HG02610 (cell line): ENCODE measurements around the gene AFF3.

Experiments
- ATAC-seq: cut with Tn5 transposase; IDR thresholded peaks from one replicate; pipeline ENCODE4 v1.9.1; 2021; ENCODE audit warnings: mild to moderate bottlenecking, moderate library complexity; ENCODE audit not compliant: unreplicated experiment

The AFF3 gene

GRCh38 chr2:99898336-99899048 lies 243.9 kb downstream of the AFF3 start:
- ATAC-seq: no peak

GRCh38 chr2:99891428-99891780 lies 251.0 kb downstream of the AFF3 start:
- ATAC-seq: no peak

DNA sequence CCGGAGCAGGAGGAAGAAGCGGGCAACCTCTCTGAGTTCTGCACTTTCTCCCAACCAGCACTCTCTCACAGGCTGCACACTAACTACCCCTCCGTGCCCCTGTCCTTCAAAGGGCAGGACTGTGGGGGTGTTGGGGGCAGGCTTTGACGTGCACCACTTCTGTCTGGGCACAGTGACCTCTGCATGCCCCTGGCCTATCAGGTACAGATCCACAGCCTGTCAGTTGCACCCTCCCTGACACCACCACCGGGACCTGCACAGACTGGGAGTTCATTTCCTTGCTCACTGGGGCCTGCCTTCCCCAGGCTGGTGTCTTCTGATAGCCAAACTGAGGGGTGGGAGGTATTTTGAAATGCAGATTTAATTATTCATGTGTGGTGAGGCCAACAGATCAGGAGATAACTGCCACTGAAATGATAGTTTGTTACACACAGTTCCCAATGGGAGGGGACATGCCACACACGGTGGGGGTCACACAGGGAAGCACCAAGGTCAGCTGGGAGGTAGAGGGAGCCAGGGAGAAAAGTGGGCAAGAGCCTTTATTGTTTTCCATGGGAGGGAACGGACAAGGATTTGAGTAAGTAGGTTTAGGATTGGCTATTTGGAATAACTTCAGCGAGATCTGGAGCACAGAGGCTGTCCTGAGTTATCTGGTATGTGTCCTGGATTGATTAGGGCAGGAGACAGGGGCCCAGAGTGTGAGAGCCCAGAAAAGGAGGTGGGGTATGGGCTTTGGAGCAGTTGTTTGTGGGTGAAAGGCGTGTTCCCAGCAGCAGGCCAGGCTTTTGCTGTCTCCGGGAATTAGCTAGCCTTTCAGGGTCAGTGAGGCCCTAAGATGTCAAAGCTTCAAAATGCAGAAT lies 251.6 kb downstream of the AFF3 start:
- no peak for ATAC-seq

DNA sequence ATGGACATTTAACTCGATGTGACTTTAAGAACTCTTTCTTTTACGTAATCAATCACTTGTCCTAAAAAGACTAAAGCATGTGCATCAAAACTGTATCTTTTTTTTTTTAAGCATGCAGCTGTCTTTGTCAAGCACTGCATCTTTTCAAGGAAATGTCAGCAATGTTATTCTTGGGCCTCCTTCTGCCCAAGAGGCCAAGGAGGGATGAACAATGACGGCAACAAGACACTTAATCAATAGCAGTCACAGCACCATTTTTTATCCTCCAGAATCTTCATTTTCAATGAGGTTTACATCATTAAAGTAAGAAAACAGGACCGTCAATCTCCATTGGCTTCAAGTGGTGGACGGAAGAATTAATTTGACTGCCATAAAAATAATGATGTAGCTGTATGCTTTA lies 253.8 kb downstream of the AFF3 start:
- ATAC-seq: no peak

DNA sequence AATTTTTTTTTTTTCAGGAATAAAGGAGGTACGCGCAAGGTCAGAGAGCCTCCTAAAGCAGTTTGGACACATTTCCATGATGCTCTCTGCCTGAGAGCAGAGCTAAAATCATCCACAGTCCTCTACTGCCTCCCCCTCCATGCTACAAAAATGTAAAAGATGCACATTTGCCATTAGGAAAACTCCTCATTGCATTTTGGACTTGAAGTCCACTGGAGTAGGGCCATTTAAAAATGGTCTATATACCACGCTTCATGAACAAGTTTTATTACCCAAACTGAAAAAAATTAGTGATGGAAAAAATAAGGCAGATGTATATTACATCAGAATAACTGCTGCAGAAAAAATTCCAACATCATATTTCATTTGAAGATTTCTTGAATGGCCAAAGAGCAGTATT lies 256.0 kb downstream of the AFF3 start:
- ATAC-seq: no peak

DNA sequence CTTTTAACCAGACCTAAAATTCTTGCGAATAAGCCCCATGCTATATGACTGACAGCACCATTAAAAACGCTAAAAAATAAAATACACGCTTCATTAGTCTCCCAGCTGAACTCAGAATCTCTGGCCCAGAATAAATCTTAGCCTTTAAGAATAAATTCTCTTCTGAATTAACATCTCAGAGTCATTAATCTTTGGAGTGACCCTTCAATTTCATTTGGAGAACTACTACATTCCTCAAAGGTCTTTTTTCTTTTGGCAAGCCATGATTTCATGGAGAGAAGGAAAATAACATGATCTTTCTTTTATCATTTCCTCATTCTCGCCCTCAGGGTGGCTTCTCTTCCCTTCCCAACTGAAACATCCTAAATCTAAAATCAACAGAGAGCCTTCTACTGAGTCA lies 259.0 kb downstream of the AFF3 start:
- ATAC-seq: no peak

DNA sequence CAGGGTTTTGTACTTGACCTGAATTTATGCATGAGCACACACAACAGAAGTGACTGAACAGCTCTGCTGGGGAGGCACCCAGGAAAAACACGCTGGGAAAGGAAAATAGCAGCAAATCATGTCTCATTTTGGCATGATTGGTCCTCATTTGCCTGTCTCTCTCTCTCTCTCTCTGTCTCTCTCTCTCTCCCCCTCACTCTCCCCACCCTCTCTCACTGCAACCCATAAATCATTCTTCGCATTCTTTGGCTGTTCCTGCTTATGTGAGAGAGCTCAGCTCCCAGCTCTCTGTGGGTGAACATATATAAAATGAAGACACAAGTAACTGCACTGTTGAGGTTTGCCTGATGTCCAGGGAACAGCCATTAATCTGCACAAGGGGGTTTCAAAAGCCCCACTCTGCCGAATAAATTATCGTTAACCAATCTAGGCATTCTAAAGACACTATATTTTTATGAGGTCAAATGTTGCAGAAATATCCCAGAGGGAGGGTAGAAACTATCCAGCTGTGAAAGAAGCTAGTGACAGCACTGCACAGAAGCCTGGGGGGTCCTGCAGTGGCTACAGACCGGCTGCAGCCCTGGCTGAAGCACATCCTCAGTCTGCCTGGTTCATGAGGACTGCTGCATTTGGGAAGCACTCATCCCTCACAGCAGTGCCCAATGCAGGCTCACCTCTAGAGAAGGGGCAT lies 260.3 kb downstream of the AFF3 start:
- ATAC-seq: no peak

GRCh38 chr2:99880964-99881294 lies 261.5 kb downstream of the AFF3 start:
- ATAC-seq: no peak

- ATAC-seq: no peak
Measured at GRCh38 chr2:99880148-99880963, 262.0 kb downstream of the AFF3 start.

DNA sequence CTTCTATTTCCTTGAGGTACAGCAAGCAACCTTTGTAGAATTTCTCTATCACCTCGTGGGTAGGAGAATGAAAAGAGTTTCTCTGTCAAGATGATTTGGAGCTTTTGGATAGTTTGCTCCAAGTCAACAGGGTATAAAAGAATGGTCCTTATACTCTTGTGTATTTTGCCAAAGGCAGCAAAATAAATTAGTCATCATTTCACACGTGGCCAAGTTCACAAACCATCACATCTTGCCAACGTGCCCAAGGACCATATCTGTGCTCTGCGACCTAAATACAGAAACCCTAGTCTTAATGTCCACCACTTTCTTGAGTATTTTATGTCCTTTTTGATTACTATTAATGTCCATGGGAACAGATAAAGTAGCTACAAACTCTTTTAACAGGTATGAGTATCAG lies 262.9 kb downstream of the AFF3 start:
- no peak for ATAC-seq

GRCh38 chr2:99878581-99879350 lies 263.6 kb downstream of the AFF3 start:
- ATAC-seq: no peak

GRCh38 chr2:99877963-99878362 lies 264.4 kb downstream of the AFF3 start:
- ATAC-seq: no peak

DNA sequence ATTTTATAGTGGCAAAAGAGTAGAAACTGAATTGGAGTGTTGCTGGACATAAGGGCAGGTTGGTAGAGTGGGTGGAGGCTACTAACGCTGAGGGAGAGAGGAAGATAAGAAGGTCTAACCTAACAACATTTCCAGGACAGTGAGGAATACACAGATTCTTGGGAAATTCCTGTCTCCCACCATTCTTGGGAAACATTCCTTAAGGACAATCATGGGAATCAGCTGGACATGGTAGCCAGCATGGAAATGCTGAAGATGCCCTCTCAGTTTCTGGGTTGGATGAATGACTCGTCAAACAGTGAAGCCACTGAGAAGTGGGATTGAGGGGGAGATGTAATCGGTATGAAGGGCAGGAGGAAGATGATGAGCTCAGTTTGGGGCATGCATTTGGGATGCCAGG lies 265.4 kb downstream of the AFF3 start:
- ATAC-seq: no peak

DNA sequence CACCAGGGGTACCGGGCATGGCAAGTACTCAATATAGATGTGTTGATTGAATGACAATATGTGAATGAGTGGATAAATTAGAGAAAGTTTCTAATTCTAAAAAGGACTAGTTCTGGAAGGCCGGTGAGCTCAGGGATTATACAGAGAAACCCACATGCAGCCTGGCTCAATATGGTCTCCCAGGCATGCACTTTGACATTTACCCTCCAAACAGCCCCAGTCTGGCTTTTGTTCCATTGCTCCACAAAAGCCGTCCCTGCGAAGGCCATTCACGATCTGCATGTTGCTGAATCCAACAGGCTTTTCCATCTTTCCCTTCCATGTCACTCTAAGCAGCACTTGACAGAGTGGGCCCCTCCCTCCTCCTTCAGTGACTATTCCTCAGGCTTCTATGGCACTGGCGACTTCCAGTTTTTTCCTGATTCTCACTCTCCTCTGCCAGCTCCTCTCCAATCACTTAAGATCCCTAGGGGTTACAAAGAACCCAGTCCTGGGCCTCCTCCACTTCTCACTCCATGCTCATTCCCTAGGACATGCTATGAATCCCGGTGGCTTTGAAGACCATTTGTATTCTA lies 266.7 kb downstream of the AFF3 start:
- no peak for ATAC-seq

GRCh38 chr2:99868260-99868659 lies 274.1 kb downstream of the AFF3 start:
- ATAC-seq: no peak

DNA sequence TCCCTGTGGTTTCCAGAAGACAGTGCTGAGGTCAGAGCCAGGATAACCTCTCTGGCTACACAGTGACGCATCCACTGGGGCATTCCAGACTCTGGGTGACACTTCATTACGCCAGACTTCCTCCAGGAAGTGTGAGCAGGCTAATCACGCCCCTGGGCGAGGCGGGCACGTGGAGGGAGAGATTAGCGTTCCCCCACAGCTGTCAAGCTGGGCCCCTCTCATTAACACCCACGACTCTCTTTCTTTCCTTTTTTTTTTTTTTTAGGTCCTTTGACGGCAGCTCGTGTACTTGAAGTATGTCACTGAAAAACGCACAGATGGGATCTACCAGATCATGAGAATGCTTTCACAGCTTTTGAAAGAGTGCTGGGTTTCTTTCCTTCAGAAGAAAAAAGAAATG lies 274.6 kb downstream of the AFF3 start:
- no peak for ATAC-seq

- no peak for ATAC-seq
Measured at GRCh38 chr2:99865818-99866676, 276.3 kb downstream of the AFF3 start.

DNA sequence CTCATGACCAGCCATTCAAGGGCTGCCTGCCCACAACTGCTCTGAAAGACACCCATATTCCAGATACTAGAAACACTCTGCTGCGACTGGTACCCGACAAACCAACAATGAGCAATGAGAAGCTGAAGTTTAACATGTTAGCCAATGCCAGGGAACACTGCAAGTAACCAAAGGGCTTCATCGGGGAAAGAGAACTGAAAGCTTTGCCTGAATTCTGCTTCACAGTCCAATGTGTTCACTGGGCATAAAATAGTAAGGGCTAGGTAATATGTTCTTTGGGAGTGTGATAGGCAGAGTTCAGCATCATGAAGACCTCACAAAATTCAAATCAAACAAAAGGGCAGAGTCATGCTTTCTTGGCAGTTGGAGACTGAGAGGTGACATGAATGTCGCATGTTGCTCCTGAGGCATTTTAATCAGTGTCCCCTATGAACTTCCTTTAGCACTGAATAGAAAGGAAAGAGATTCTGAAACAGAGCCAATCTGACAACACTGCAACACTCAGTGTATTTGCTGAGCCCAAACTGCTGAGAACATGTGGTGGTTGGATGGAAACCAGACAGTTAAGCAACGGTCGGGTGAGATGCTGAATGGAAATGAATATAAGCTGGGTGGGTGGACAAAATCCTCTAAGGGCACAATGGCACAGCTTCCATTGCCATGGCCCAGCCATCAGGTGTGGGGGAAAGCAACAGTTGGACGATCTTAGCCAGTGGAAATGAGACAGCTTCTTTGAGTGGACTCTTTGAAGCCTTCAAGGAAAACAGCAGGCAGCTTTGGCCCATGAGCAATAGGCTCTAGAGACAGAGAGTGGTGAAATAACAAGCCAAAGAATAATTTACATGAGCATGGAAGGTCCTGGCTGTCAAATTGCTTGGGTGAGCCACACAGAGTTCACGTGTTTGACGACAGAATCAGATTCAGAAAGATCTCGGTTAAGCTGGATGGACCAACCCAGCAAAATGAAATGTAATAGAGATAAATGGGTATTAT lies 277.5 kb downstream of the AFF3 start:
- ATAC-seq: no peak
